Vagina (tissue), 2 donors: ENCODE results near the gene DKKL1. TPM values are rescaled to one million over a fixed set of nuclear protein-coding genes. Genes with fewer than 3 reads are reported as not detected.

Experiments
- DNase-seq, 2 donors: peaks; one replicate each; pipeline ENCODE4 v3.0.0-alpha.2; 2017; ENCODE audit errors: extremely low spot score in 2 of 2
- H3K27ac ChIP-seq: fragments of 200-600 bp; sonication (generic); one replicate; pipeline ENCODE4 v1.5.1; 2019
- H3K27me3 ChIP-seq: fragments of 200-600 bp; sonication (generic); one replicate; pipeline ENCODE4 v1.5.1; 2019
- H3K36me3 ChIP-seq, 2 donors: fragments of 200-600 bp; sonication (generic); one replicate each; pipeline ENCODE4 v1.5.1; 2017 to 2019
- H3K4me1 ChIP-seq: fragments of 200-600 bp; sonication (generic); one replicate; pipeline ENCODE4 v1.5.1; 2019
- H3K4me3 ChIP-seq, 2 donors: fragments of 200-600 bp; sonication (generic); 1 replicate in 1 of 2; 2 replicates in 1 of 2; pipeline ENCODE4 v1.5.1; 2016 to 2019
- H3K9me3 ChIP-seq: fragments of 200-600 bp; sonication (generic); one replicate; pipeline ENCODE4 v1.5.1; 2019
- CTCF ChIP-seq, 3 experiments: fragments of 450-650 bp in 2 of 3; fragments of 200-600 bp in 1 of 3; sonication (generic) in 1 of 3; IDR thresholded peaks; one replicate each; pipeline ENCODE4 v1.5.1; 2017 to 2019; ENCODE audit warnings: antibody characterized with exemption in 3 of 3, mild to moderate bottlenecking in 2 of 3, moderate library complexity in 2 of 3
- POLR2A ChIP-seq, 2 donors: fragments of 450-650 bp; IDR thresholded peaks; one replicate each; pipeline ENCODE4 v1.6.1; 2017; ENCODE audit warnings: antibody characterized with exemption in 2 of 2, mild to moderate bottlenecking in 2 of 2, moderate library complexity in 2 of 2
- POLR2AphosphoS5 ChIP-seq, 2 donors: sonication (generic); formaldehyde crosslinking; IDR thresholded peaks; one replicate each; pipeline ENCODE4 v1.9.0; 2017; ENCODE audit warnings: antibody characterized with exemption in 2 of 2, mild to moderate bottlenecking in 2 of 2, low read depth in 1 of 2; ENCODE audit not compliant: insufficient read depth in 1 of 2
- intact Hi-C: fragments of 100-400 bp; cut with DNase I; formaldehyde crosslinking; loops from one replicate; pipeline ENCODE4 v1.15.1; 2023
- total RNA-seq: library from RNA; depleted of rRNA; stranded (reverse); fragments of >200 nt; gene quantifications from one replicate; pipeline ENCODE4 v1.2.3, GENCODE V29; 2016

Gene DKKL1
- total RNA-seq: not detected

DNA sequence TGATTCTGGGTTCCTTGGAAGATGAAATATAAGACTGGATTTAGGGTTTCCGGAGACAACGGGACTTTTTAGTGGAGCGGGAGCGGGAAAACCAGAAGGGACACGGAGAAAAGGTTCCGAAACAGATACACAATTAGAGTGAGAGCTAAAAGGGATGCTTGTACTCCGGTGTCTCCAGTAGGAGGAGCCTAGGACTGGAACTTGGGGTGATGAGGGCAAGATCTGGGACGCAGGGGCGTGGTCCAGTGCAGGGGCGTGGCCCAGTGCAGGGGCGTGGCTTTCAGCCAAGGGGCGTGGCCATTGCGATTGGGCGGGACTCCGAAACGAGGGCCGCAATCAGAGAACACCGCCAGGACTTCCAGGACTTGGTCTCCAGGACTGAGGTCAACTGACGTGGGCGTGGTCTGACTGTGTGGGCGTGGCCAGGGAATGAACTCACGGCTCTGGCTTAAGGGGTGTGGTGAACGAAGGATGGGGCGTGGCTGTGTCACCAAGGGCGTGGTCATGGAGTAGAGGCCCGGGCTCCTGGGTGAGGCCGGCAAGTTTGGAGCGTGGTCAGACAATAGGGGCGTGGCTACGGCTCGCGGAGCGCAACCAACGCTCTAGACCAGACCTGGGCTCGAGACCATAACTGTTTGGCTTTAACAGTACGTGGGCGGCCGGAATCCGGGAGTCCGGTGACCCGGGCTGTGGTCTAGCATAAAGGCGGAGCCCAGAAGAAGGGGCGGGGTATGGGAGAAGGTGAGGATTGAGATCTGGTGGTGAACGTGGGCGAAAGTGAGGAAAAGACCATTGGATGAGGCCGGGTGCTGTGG is at the start of gene DKKL1:
TSS of gene DKKL1 (plus strand) at position 610 of the 815 bp plus-strand sequence. CDS start at position 732, 122 bp downstream.
- Histone ChIP-seq H3K27ac (peak within 1 kb of the TSS; percentile 95), H3K9me3 (no peaks in the 10 kb centered on the region), H3K27me3 (no peaks in the 10 kb centered on the region), H3K4me1 (peaks cover 28% of the 10 kb centered on the region), H3K4me3 (peak within 1 kb of the TSS; percentile 70 to 98), H3K36me3 (peaks cover 0 to 8% of the 10 kb centered on the region in 2 donors)
- peak in 1 of 3 experiments; percentile 10 for TF ChIP-seq CTCF (IDR thresholded peaks at IDR 0.05)
- peak; percentile 88 to 89 for TF ChIP-seq POLR2AphosphoS5 (IDR thresholded peaks at IDR 0.05; ENCODE audit: insufficient read depth in 1 of 2, low read depth in 1 of 2)
- TF ChIP-seq POLR2A (IDR thresholded peaks at IDR 0.05): peak in 1 of 2 donors; percentile 82
- intact Hi-C loops: loop anchor here (10.0 kb wide), 1 partner anchor 81 kb away; the partner anchor contains the start of gene SLC17A7
- DNase-seq: peak in 1 of 2 donors; percentile 100

DNA sequence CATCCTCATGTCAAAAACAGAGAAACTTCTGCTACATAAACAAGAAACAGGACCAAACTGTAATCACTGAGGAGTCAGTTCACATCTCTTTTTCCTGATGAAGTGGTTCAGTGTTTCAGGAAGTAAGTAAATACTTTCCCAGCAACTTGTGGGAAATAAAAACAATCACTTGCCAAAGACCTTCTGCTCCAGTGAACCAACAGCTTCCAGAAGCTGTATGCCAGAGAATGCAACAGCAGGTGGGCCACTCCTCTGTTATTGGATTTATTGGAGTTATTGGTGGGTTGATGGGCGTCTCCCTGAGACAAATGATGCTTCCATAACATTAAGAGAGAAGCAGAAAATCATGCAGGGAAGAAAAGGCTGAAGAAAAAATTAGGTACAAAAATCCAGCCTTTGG is 48.6 kb upstream of the DKKL1 start:
- Histone ChIP-seq H3K9me3 (peaks cover 4% of the 10 kb centered on the region), H3K4me3 (no peak overlapping the region), H3K27ac (no peak overlapping the region), H3K27me3 (no peaks in the 10 kb centered on the region), H3K4me1 (no peaks in the 10 kb centered on the region), H3K36me3 (no peaks in the 10 kb centered on the region)
- no peak for DNase-seq
- intact Hi-C loops: no loop called here
- no peak for TF ChIP-seq POLR2AphosphoS5 (IDR thresholded peaks at IDR 0.05; ENCODE audit: insufficient read depth in 1 of 2, low read depth in 1 of 2)
- no peak for TF ChIP-seq CTCF (IDR thresholded peaks at IDR 0.05)
- no peak for TF ChIP-seq POLR2A (IDR thresholded peaks at IDR 0.05)

- peaks cover 4% of the 10 kb centered on the region for H3K9me3 ChIP-seq
- H3K27me3 ChIP-seq: no peaks in the 10 kb centered on the region
- DNase-seq: no peak
- TF ChIP-seq CTCF (IDR thresholded peaks at IDR 0.05) (no peak), POLR2AphosphoS5 (IDR thresholded peaks at IDR 0.05; ENCODE audit: insufficient read depth in 1 of 2, low read depth in 1 of 2) (no peak), POLR2A (IDR thresholded peaks at IDR 0.05) (no peak)
- H3K4me1 ChIP-seq: no peaks in the 10 kb centered on the region
- intact Hi-C loops: no loop called here
- no peak overlapping the region for H3K27ac ChIP-seq
- H3K36me3 ChIP-seq: no peaks in the 10 kb centered on the region
- H3K4me3 ChIP-seq: no peak overlapping the region
These were observed 47.4 kb upstream of the DKKL1 start for GRCh38 chr19:49316284-49316683.

GRCh38 chr19:49318296-49318695 is 45.4 kb upstream of the DKKL1 start:
- Histone ChIP-seq H3K4me1 (no peaks in the 10 kb centered on the region), H3K9me3 (peaks cover 4% of the 10 kb centered on the region), H3K27me3 (no peaks in the 10 kb centered on the region), H3K4me3 (no peak overlapping the region), H3K27ac (no peak overlapping the region), H3K36me3 (no peaks in the 10 kb centered on the region)
- DNase-seq: no peak
- TF ChIP-seq POLR2A (IDR thresholded peaks at IDR 0.05) (no peak), CTCF (IDR thresholded peaks at IDR 0.05) (no peak), POLR2AphosphoS5 (IDR thresholded peaks at IDR 0.05; ENCODE audit: insufficient read depth in 1 of 2, low read depth in 1 of 2) (no peak)
- intact Hi-C loops: no loop called here
